Bronchial epithelial cell (primary cell): ENCODE measurements around the gene ACTRT3. TPM values are rescaled to one million over a fixed set of nuclear protein-coding genes. Genes with fewer than 3 reads are reported as not detected.

Source experiments
- DNase-seq: peaks from one replicate; pipeline ENCODE4 v3.0.0-alpha.2; 2010; ENCODE audit warnings: low read depth
- FAIRE-seq: peaks from 2 replicates; lab custom pipeline; 2011; peaks lifted over from hg19 to GRCh38; lab: Jason Lieb, UNC
- H3K27me3 ChIP-seq: 2 replicates; pipeline ENCODE4 v1.5.1; 2011; ENCODE audit warnings: low read length; ENCODE audit not compliant: control insufficient read depth, insufficient read depth
- H3K36me3 ChIP-seq: 2 replicates; pipeline ENCODE4 v1.5.1; 2011; ENCODE audit warnings: low read length; ENCODE audit not compliant: control insufficient read depth, insufficient read depth
- H3K4me3 ChIP-seq: 2 replicates; pipeline ENCODE4 v1.5.1; 2011; ENCODE audit warnings: mild to moderate bottlenecking, low read depth, low read length, control low read depth
- total RNA-seq: library from RNA; depleted of rRNA; stranded (reverse); fragments of >200 nt; gene quantifications from 2 replicates; pipeline ENCODE4 v1.2.1, GENCODE V29; 2014
- TF ChIP-seq, protein P1 (sequence below): IDR thresholded peaks from 2 replicates; pipeline ENCODE4 v1.5.1; 2011; ENCODE audit warnings: mild to moderate bottlenecking, moderate library complexity, low read length, control low read depth, inconsistent platforms; ENCODE audit not compliant: insufficient read depth, severe bottlenecking

The ACTRT3 gene
- total RNA-seq, 1 donor from 2014 or later: 1.1 TPM

DNA sequence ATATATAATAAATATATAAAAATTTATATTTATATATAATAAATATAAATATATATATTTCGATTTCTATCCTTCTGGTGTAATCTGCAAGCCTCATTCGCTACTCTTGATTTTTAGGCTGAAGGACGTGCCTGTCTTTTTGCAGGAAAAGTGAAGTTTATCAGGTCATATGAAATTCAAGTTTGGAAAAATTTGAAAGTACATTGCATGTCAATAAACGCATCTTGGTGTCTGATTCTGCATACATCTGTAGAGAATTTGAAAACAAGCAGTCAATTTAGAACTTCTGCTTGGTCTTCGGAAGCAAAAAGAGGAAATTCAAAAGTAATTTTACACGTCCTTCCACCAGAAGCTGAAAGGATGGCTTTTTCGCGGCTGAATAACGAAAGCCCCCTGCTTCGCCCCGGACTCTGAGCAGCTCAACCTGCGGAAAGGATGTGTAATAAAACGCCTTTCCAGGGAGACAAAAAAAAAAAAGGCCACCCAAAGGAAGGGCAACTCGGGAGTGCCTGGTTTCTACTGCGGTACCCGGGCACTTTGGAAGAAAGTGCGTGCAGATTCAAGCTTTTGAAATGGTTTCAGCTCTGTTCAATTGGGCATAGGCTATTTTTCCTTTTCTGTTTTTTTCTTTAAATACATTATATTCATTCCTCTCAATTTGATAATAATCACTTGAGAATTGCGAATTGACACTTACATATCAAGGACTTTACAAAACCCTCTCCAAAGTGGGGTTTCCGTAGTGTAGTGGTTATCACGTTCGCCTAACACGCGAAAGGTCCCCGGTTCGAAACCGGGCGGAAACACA is 2.3 kb upstream of the ACTRT3 start:
- H3K36me3 ChIP-seq: peaks cover 5% of the 10 kb centered on the region
- peak; percentile 73 for DNase-seq
- TF ChIP-seq, protein P1, sequence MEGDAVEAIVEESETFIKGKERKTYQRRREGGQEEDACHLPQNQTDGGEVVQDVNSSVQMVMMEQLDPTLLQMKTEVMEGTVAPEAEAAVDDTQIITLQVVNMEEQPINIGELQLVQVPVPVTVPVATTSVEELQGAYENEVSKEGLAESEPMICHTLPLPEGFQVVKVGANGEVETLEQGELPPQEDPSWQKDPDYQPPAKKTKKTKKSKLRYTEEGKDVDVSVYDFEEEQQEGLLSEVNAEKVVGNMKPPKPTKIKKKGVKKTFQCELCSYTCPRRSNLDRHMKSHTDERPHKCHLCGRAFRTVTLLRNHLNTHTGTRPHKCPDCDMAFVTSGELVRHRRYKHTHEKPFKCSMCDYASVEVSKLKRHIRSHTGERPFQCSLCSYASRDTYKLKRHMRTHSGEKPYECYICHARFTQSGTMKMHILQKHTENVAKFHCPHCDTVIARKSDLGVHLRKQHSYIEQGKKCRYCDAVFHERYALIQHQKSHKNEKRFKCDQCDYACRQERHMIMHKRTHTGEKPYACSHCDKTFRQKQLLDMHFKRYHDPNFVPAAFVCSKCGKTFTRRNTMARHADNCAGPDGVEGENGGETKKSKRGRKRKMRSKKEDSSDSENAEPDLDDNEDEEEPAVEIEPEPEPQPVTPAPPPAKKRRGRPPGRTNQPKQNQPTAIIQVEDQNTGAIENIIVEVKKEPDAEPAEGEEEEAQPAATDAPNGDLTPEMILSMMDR: no peak
- H3K27me3 ChIP-seq: no peaks in the 10 kb centered on the region
- no peak for FAIRE-seq
- peak overlapping the region; percentile 79 for H3K4me3 ChIP-seq

DNA sequence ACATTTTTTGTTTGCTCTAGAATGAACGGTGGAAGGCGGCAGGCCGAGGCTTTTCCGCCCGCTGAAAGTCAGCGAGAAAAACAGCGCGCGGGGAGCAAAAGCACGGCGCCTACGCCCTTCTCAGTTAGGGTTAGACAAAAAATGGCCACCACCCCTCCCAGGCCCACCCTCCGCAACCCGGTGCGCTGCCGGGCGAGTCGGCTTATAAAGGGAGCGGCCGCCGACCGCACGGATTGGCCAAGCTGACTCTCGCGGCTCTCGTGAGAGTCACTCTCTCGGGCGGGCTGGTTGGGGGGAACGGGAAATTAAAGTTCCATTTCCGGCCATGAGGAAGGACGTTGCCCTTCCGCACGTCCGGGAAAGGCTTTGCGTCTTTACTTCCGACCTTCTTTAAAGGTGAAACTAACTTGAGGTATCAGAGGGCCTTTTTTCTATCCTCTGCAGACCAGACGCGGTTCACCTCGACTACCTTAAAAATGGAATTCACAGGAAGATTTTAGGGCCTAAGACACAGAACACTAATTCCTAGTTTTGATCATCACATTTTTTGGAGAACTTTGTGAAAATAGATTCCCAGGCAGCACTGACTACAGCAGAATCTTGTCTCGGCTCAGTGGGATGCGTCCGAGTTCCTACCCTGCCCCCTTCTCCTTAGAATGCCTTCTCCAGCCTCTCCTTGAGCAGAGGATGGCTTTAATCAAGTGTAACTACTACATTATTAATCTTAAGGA is 4.3 kb downstream of the ACTRT3 start, which contains the start of gene TERC:
TSS of gene TERC (minus strand) at position 179 of the 731 bp plus-strand sequence.
- Histone ChIP-seq H3K36me3 (no peaks in the 10 kb centered on the region), H3K4me3 (peak within 1 kb of the TSS; percentile 87), H3K27me3 (no peaks in the 10 kb centered on the region)
- DNase-seq: peak; percentile 77
- FAIRE-seq: no peak
- TF ChIP-seq, protein P1: no peak

DNA sequence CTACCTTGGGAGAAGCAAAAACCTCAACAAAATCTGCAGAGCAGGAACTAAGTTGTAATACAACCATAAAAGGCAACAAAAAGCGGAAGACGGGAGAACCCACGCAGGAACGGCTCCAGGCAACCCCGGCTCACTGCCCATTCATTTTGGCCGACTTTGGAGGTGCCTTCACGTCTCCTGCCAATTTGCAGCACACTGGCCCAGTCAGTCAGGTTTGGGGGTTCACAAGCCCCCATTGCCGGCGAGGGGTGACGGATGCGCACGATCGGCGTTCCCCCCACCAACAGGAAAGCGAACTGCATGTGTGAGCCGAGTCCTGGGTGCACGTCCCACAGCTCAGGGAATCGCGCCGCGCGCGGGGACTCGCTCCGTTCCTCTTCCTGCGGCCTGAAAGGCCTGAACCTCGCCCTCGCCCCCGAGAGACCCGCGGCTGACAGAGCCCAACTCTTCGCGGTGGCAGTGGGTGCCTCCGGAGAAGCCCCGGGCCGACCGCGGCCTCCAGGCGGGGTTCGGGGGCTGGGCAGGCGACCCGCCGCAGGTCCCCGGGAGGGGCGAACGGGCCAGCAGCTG is 5.0 kb downstream of the ACTRT3 start:
- Histone ChIP-seq H3K4me3 (peak overlapping the region; percentile 87), H3K27me3 (no peaks in the 10 kb centered on the region), H3K36me3 (no peaks in the 10 kb centered on the region)
- peak; percentile 37 for DNase-seq
- FAIRE-seq: no peak
- TF ChIP-seq, protein P1: no peak

DNA sequence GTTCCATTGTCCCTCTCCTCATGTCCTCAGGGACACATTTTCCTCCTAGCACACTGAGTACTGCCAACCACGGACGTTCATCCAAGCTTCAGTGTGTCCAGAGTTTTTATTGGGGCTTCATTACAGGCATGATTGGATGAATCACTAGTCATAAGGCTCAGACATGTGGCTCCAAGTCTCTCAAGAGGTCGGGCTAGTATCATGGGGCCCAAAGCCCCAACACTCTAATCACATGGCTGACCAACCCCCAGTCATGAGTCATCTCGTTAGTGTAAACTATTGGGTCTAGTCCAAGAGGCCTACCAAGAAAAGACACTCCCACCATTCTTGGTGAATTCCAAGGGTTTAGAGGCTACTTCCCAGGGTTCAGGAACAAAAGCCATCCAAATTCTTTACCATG is 8.9 kb downstream of the ACTRT3 start:
- peak; percentile 46 for DNase-seq
- FAIRE-seq: no peak

DNA sequence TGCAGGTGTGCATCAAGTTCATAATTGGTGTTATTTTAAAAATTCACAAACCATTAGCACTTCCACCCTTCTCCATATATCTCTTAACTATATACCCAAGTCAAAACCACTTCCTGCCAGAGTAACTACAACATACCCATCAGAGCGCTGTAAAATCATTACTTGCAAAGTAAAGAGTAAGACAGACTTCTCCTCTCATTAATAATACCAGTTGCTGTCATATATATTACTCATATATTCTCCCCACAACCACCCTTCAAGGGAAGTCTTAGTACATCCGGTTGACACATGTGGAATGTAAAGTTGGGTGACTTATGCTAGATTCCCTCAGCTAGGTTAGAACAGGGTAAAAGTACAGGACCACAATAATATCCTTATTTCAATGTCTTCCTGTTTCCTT is 10.1 kb downstream of the ACTRT3 start:
- Histone ChIP-seq H3K4me3 (no peak overlapping the region), H3K36me3 (no peaks in the 10 kb centered on the region), H3K27me3 (no peaks in the 10 kb centered on the region)
- TF ChIP-seq, protein P1: no peak
- FAIRE-seq (no peak), DNase-seq (peak; percentile 95)

More for the DNA sequence above, 8.9 kb downstream of the ACTRT3 start:
- H3K4me3 ChIP-seq: no peak overlapping the region
- no peaks in the 10 kb centered on the region for H3K36me3 ChIP-seq
- H3K27me3 ChIP-seq: no peaks in the 10 kb centered on the region
- TF ChIP-seq, protein P1: no peak
